Mesendoderm (in vitro differentiated cells): ENCODE measurements around the gene KIAA0586.
"Not testable (repeated sequence)": the region's sequence is repeated elsewhere in the genome, so short reads cannot be mapped to it uniquely, and the experiment has no call there.

ENCODE experiments used
- DNase-seq: peaks from one replicate; pipeline ENCODE4 v3.0.0; 2013
- H2AK5ac ChIP-seq: 2 replicates; pipeline ENCODE4 v1.6.1; 2013; ENCODE audit warnings: low read length, inconsistent platforms
- H2BK120ac ChIP-seq: 2 replicates; pipeline ENCODE4 v1.6.1; 2013; ENCODE audit warnings: low read depth, mild to moderate bottlenecking, low read length, moderate library complexity, mixed read lengths
- H2BK15ac ChIP-seq: replicated peaks from 2 replicates; pipeline ENCODE4 v1.6.1; 2013; ENCODE audit warnings: low read depth, mild to moderate bottlenecking, moderate library complexity
- H2BK5ac ChIP-seq: 2 replicates; pipeline ENCODE4 v1.6.1; 2013; ENCODE audit warnings: low read length, inconsistent platforms
- H3K18ac ChIP-seq: 2 replicates; pipeline ENCODE4 v1.6.1; 2013; ENCODE audit warnings: mild to moderate bottlenecking, low read length, mixed read lengths
- H3K23ac ChIP-seq: one replicate; pipeline ENCODE4 v1.6.1; 2013; ENCODE audit warnings: low read length
- H3K27ac ChIP-seq: 2 replicates; pipeline ENCODE4 v1.5.1; 2013; ENCODE audit warnings: low read depth, mild to moderate bottlenecking, inconsistent platforms, low read length, moderate library complexity
- H3K27me3 ChIP-seq: 2 replicates; pipeline ENCODE4 v1.6.1; 2013; ENCODE audit warnings: low read length, control low read depth, mild to moderate bottlenecking, inconsistent platforms; ENCODE audit not compliant: insufficient read depth, poor library complexity
- H3K36me3 ChIP-seq: 2 replicates; pipeline ENCODE4 v1.6.1; 2013; ENCODE audit warnings: low read length, inconsistent platforms; ENCODE audit not compliant: control insufficient read depth, insufficient read depth
- H3K4ac ChIP-seq: one replicate; pipeline ENCODE4 v1.6.1; 2013; ENCODE audit warnings: low read depth, mild to moderate bottlenecking, low read length, moderate library complexity
- H3K4me1 ChIP-seq: 2 replicates; pipeline ENCODE4 v1.6.1; 2013; ENCODE audit warnings: low read depth, low read length, inconsistent platforms; ENCODE audit not compliant: control insufficient read depth
- H3K4me2 ChIP-seq: 2 replicates; pipeline ENCODE4 v1.6.1; 2013; ENCODE audit warnings: low read length
- H3K4me3 ChIP-seq: 2 replicates; pipeline ENCODE4 v1.5.1; 2013; ENCODE audit warnings: mild to moderate bottlenecking, low read length
- H3K56ac ChIP-seq: one replicate; pipeline ENCODE4 v1.6.1; 2013; ENCODE audit warnings: low read length
- H3K79me1 ChIP-seq: 2 replicates; pipeline ENCODE4 v1.6.1; 2013; ENCODE audit warnings: low read length, inconsistent platforms
- H3K79me2 ChIP-seq: 2 replicates; pipeline ENCODE4 v1.6.1; 2013; ENCODE audit warnings: mild to moderate bottlenecking, low read length; ENCODE audit not compliant: control insufficient read depth, insufficient read depth
- H3K9ac ChIP-seq: 2 replicates; pipeline ENCODE4 v1.6.1; 2013; ENCODE audit warnings: low read length, inconsistent platforms
- H4K5ac ChIP-seq: one replicate; pipeline ENCODE4 v1.6.1; 2013; ENCODE audit warnings: low read length
- H4K8ac ChIP-seq: one replicate; pipeline ENCODE4 v1.6.1; 2013; ENCODE audit warnings: low read depth, mild to moderate bottlenecking, control low read depth, low read length, moderate library complexity
- WGBS: extraction: QIAGEN DNeasy Blood & Tissue Kit; methylation state at CpG from one replicate; pipeline ENCODE4 v1.1.7; 2013; ENCODE audit warnings: low lambda C conversion rate, missing lambda C conversion rate; ENCODE audit not compliant: insufficient coverage; ENCODE audit errors: extremely low coverage; 5-methylcytosine and 5-hydroxymethylcytosine counted together

KIAA0586 gene

DNA sequence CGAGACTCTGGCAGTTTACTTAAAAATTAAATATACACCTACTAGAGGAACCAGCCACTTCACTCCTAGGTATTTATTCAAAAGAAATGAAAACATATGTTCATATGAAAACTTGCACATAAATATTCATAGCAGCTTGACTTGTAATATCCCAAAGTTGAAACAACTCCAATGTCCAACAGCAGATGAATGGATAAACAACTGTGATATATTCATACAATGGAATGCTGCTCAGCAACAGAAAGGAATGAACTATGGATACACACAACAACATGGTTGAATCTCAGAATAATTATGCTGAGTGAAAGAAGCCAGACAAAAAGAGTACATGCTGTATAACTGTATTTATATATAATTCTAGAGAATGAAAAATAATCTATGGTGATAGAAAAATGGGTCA is 156.9 kb downstream of the KIAA0586 start:
- no peak for DNase-seq
- no peak overlapping the region for H4K8ac ChIP-seq
- H3K27ac ChIP-seq = no peak overlapping the region
- no peak overlapping the region for H3K4me3 ChIP-seq
- H3K9ac ChIP-seq = no peak overlapping the region
- no peaks in the 10 kb centered on the region for H3K27me3 ChIP-seq
- no peak overlapping the region for H2BK15ac ChIP-seq
- no peaks in the 10 kb centered on the region for H3K79me1 ChIP-seq
- H3K4ac ChIP-seq = no peak overlapping the region
- H2BK5ac ChIP-seq = no peak overlapping the region
- H4K5ac ChIP-seq = no peak overlapping the region
- no peak overlapping the region for H3K56ac ChIP-seq
- H3K36me3 ChIP-seq = no peaks in the 10 kb centered on the region
- H2AK5ac ChIP-seq = no peak overlapping the region
- no peak overlapping the region for H3K4me2 ChIP-seq
- H2BK120ac ChIP-seq = no peak overlapping the region
- H3K79me2 ChIP-seq = no peaks in the 10 kb centered on the region
- H3K4me1 ChIP-seq = no peaks in the 10 kb centered on the region
- no peak overlapping the region for H3K18ac ChIP-seq
- WGBS = no CpG with 5 or more reads among the region's 1 CpG
- no peak overlapping the region for H3K23ac ChIP-seq

DNA sequence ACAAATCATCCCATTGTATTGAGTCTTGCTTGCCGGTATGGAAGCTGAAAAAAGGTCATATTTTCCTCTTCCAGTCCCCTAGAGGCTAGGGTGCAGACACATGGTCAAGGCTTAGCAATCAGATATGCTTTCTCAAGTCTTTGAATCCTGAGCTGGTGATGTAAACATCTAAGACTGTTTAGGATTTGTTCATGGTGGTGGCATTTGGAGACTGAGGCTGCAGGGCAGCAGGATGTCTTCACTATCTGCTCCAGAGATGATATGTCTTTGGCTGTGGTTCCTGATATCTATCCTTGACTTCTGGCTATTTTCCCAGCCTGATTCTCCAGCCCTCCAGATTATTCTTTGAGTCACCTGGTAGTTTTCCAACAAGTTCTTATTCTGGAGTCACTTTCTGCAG is 159.8 kb downstream of the KIAA0586 start:
- Histone ChIP-seq H3K23ac (no peak overlapping the region), H2BK120ac (no peak overlapping the region), H3K56ac (no peak overlapping the region), H4K8ac (no peak overlapping the region), H2AK5ac (no peak overlapping the region), H4K5ac (no peak overlapping the region), H3K9ac (no peak overlapping the region), H3K27me3 (no peaks in the 10 kb centered on the region), H3K79me2 (no peaks in the 10 kb centered on the region), H3K4me2 (no peak overlapping the region), H3K18ac (no peak overlapping the region), H2BK5ac (no peak overlapping the region), H3K4me3 (no peak overlapping the region), H3K4me1 (no peaks in the 10 kb centered on the region), H3K36me3 (no peaks in the 10 kb centered on the region), H2BK15ac (no peak overlapping the region), H3K27ac (no peak overlapping the region), H3K79me1 (no peaks in the 10 kb centered on the region), H3K4ac (no peak overlapping the region)
- no peak for DNase-seq
- WGBS = no CpG with 5 or more reads among the region's 1 CpG

DNA sequence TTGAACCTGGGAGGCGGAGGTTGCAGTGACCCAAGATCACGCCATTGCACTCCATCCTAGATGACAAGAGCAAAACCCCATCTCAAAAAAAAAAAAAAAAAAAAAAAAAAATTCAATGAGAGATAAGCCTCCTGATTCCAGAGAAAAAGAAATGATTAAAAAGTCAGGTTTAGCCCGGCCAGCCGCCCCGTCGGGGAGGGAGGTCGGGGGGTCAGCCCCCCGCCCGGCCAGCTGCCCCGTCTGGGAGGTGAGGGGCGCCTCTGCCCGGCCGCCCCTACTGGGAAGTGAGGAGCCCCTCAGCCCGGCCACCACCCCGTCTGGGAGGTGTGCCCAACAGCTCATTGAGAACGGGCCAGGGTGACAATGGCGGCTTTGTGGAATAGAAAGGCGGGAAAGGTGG is 160.8 kb downstream of the KIAA0586 start:
- no CpG with 5 or more reads among the region's 18 CpGs for WGBS
- H2BK5ac ChIP-seq, H3K18ac ChIP-seq, H3K56ac ChIP-seq, H3K79me1 ChIP-seq, DNase-seq, H4K5ac ChIP-seq, H3K27ac ChIP-seq, H3K27me3 ChIP-seq, H2AK5ac ChIP-seq, H3K9ac ChIP-seq, H2BK15ac ChIP-seq, H3K79me2 ChIP-seq, H3K4me3 ChIP-seq, H4K8ac ChIP-seq, H3K4ac ChIP-seq, H3K36me3 ChIP-seq, H2BK120ac ChIP-seq, H3K23ac ChIP-seq, H3K4me2 ChIP-seq, H3K4me1 ChIP-seq: not testable (repeated sequence)

DNA sequence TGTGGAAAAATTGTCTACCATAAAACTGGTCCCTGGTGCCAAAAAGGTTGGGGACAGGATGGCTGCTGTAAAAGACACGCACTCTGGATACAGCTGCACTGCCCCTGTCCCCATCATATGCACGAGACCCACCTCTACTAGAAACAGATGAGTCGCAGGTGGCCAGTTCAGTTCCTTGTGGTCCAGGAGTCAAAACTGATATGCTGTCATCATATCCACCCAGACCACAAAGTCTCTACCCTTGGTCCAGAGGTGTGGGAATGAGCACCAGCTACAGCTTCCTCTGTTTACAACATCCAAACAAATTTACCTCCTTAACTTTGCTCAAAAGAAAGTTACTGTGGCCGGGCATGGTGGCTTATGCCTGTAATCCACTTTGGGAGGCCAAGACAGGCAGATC is 166.5 kb downstream of the KIAA0586 start:
- Histone ChIP-seq H3K79me1 (no peaks in the 10 kb centered on the region), H3K4me3 (no peak overlapping the region), H3K4me2 (no peak overlapping the region), H3K56ac (no peak overlapping the region), H4K8ac (no peak overlapping the region), H3K23ac (no peak overlapping the region), H3K18ac (no peak overlapping the region), H4K5ac (no peak overlapping the region), H3K27me3 (no peaks in the 10 kb centered on the region), H3K4me1 (no peaks in the 10 kb centered on the region), H3K27ac (no peak overlapping the region), H3K36me3 (no peaks in the 10 kb centered on the region), H2BK120ac (no peak overlapping the region), H3K79me2 (no peaks in the 10 kb centered on the region), H3K9ac (no peak overlapping the region), H2BK5ac (no peak overlapping the region), H2AK5ac (no peak overlapping the region), H3K4ac (no peak overlapping the region), H2BK15ac (no peak overlapping the region)
- no CpG with 5 or more reads among the region's 4 CpGs for WGBS
- no peak for DNase-seq

DNA sequence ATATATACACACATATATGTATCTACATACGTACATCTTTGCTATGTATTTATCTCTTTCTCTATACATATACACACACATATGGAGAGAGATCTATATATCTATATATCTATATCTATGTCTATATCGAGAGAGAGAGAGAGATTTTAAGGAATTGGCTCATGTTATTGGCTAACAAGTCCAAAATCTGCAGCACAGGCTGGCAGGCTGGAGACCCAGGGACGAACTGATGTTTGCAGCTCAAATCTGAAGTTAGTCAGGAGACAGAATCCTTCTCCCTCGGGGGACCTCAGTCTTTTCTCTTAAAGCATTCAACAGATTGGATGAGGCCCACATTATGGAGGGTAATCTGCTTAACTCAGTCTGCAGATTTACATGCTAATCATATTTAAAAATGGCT is 169.5 kb downstream of the KIAA0586 start:
- Histone ChIP-seq H3K27me3 (no peaks in the 10 kb centered on the region), H3K36me3 (no peaks in the 10 kb centered on the region), H3K9ac (no peak overlapping the region), H3K27ac (no peak overlapping the region), H3K56ac (no peak overlapping the region), H4K8ac (no peak overlapping the region), H3K4me1 (no peaks in the 10 kb centered on the region), H2BK15ac (no peak overlapping the region), H2BK120ac (no peak overlapping the region), H3K23ac (no peak overlapping the region), H2BK5ac (no peak overlapping the region), H4K5ac (no peak overlapping the region), H3K79me2 (no peaks in the 10 kb centered on the region), H2AK5ac (no peak overlapping the region), H3K79me1 (no peaks in the 10 kb centered on the region), H3K4ac (no peak overlapping the region), H3K4me2 (no peak overlapping the region), H3K18ac (no peak overlapping the region), H3K4me3 (no peak overlapping the region)
- no CpG with 5 or more reads among the region's 4 CpGs for WGBS
- no peak for DNase-seq

DNA sequence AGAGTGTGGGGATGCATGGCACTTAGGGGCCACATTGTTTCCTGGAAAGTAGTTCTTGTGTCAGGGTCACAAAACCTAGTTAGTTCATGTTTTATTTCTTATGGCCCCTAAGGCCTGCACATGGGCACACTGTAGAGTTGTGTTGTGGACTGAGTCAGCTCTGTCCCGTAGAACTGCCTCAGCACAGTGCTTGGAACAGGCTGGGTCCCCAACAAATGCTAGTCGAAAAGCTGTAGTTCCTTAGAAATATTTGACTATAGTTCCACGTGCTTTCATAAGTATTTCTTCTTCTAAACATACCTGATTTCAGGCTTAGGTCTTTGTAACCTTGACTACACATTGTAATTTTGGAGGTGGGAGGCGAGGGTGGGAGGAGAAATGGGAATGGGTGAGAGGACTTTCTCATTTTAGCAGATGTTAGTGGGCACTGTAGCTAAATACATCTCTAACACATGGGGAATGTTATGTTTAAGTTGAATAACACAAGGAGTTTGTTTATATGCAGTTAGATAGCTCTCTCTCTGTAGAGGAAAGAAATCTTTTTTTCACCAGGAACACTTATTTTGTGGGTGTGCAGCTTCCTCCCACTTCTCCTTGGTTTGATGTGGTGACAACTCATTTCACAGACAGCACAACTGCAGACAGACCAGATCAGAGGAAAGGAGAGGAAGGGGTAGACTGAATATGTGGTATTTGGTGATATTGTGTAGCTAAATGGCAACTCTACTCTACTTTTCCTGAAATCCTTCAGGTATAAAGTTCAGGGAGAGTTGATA is 170.7 kb downstream of the KIAA0586 start:
- Histone ChIP-seq H3K4me3 (no peak overlapping the region), H3K27ac (no peak overlapping the region), H2BK15ac (no peak overlapping the region), H3K18ac (no peak overlapping the region), H2BK120ac (no peak overlapping the region), H2AK5ac (no peak overlapping the region), H3K79me2 (no peaks in the 10 kb centered on the region), H3K4ac (no peak overlapping the region), H4K5ac (no peak overlapping the region), H3K79me1 (no peaks in the 10 kb centered on the region), H3K56ac (no peak overlapping the region), H4K8ac (no peak overlapping the region), H3K4me2 (no peak overlapping the region), H3K4me1 (no peaks in the 10 kb centered on the region), H3K36me3 (no peaks in the 10 kb centered on the region), H3K27me3 (no peaks in the 10 kb centered on the region), H2BK5ac (no peak overlapping the region), H3K23ac (no peak overlapping the region), H3K9ac (no peak overlapping the region)
- no peak for DNase-seq
- WGBS = no CpG with 5 or more reads among the region's 4 CpGs
